ENCODE data around the gene ASB16. TPM values are rescaled to one million over a fixed set of nuclear protein-coding genes. Genes with fewer than 3 reads are reported as not detected.

ASB16 gene
- total and polyA plus RNA-seq, 4 donors: 0.02 to 0.37 (median 0.08) TPM; not detected in 1

DNA sequence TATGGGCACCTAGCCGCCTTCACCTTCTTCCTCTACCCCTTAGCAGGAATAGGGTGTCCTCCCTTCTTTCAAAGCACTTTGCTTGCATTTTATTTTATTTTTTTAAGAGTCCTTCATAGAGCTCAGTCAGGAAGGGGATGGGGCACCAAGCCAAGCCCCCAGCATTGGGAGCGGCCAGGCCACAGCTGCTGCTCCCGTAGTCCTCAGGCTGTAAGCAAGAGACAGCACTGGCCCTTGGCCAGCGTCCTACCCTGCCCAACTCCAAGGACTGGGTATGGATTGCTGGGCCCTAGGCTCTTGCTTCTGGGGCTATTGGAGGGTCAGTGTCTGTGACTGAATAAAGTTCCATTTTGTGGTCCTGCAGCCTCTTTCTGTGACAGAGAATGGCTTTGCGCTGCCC lies 20.9 kb downstream of the ASB16 start:
- H3K4me3 ChIP-seq (ENCODE audit: low read depth in 1 of 3, low read length in 3 of 3): no peak overlapping the region
- H3K4me1 ChIP-seq (ENCODE audit: control insufficient read depth in 4 of 4, insufficient read depth in 4 of 4, low read length in 3 of 4): peaks cover 0 to 15% (median 11%) of the 10 kb centered on the region in 4 donors
- no peak for DNase-seq (ENCODE audit: low spot score)
- TF ChIP-seq MAX (IDR thresholded peaks at IDR 0.05) (no peak), RXRA (IDR thresholded peaks at IDR 0.05) (no peak), TAF1 (conservative IDR thresholded peaks at IDR 0.05) (no peak), FOXA1 (IDR thresholded peaks at IDR 0.05) (no peak), HNF4G (IDR thresholded peaks at IDR 0.05) (no peak), JUND (IDR thresholded peaks at IDR 0.05) (no peak), GABPA (IDR thresholded peaks at IDR 0.05 in 1 of 2, conservative IDR thresholded peaks at IDR 0.05 in 1 of 2) (no peak), EGR1 (IDR thresholded peaks at IDR 0.05; ENCODE audit: low read depth in 2 of 2) (no peak), CTCF (IDR thresholded peaks at IDR 0.05; ENCODE audit: low read depth, low read length, missing input control) (no peak), FOXA2 (IDR thresholded peaks at IDR 0.05) (no peak), SP1 (IDR thresholded peaks at IDR 0.05) (no peak), ZBTB33 (IDR thresholded peaks at IDR 0.05) (no peak), NR2F2 (IDR thresholded peaks at IDR 0.05) (no peak), YY1 (IDR thresholded peaks at IDR 0.05) (no peak), HNF4A (conservative IDR thresholded peaks at IDR 0.05) (no peak), REST (IDR thresholded peaks at IDR 0.05) (no peak), RAD21 (IDR thresholded peaks at IDR 0.05) (no peak)
- TF ChIP-seq, protein P1, sequence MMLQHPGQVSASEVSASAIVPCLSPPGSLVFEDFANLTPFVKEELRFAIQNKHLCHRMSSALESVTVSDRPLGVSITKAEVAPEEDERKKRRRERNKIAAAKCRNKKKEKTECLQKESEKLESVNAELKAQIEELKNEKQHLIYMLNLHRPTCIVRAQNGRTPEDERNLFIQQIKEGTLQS (IDR thresholded peaks at IDR 0.05): no peak
- H3K27me3 ChIP-seq (ENCODE audit: control insufficient read depth in 4 of 4, insufficient read depth in 4 of 4, low read length in 3 of 4): no peaks in the 10 kb centered on the region
- no peak overlapping the region for H3K27ac ChIP-seq (ENCODE audit: low read depth in 1 of 2, low read length in 2 of 2)
- 80% methylated on average over 5 of the region's 5 CpGs for WGBS
- no peaks in the 10 kb centered on the region for H3K9me3 ChIP-seq (ENCODE audit: control insufficient read depth in 4 of 4, low read length in 3 of 4)
- no peak overlapping the region for H3K9ac ChIP-seq (ENCODE audit: low read depth in 1 of 2, low read length in 2 of 2)
- H3K36me3 ChIP-seq (ENCODE audit: control insufficient read depth in 4 of 4, insufficient read depth in 3 of 4, low read depth in 1 of 4, low read length in 3 of 4): peaks cover 9 to 43% (median 31%) of the 10 kb centered on the region in 4 donors

Data from liver (tissue), 9 donors.